ENCODE measurements around the gene DGCR2.
"Not testable (repeated sequence)": the region's sequence is repeated elsewhere in the genome, so short reads cannot be mapped to it uniquely, and the experiment has no call there.

DGCR2 gene

DNA sequence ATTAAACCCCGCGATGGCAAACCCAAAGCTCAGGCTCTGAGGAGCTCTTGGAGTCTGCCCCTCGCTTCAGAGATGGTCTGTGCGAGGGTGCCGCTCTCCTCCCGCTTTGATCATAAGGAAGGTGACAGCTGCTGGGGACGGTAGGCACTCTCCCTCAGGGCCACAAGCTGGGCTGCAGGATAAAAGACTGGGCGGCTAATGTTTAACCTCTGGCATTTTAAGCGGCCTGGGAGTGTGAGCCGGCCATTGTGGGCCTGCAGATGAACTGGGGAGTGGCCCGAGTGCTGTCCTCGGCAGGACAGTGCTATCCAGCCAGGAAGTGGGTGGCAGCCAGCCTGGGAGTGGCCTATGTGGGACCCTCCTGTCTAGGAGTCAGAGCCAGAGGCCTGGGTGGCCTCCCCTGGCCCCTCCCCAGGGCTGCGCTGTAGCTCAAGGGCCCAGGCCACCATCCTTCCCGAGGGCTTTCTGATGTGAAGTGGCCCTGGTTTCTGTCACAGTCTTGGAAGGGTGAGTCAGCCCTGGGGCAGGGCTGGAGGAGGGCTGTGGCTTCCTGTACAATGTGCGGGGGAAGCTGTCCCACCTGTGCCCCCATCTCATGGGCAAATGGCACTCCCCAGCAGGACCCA, 127.4 kb downstream of the DGCR2 start:
- no peak for DNase-seq

DNA sequence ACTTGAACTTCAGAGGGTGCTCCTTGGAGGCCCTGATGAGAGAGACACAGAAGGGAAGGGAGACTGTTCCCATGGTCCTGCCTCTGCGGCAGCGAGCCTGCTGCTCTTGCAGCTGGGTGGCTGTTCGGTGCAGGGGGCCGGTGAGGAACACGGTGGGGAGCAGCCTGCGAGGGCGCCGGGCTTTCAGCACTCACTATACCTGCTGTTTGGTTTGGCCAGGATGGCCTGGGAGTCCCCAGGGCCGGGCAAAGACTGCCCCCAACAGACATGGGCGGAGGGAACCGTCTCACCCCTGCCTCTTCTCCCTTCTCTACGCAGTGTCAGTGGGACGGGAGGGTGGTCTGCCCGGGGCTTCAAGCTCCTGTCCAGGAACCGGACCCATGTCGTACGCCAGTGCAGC, 128.2 kb downstream of the DGCR2 start:
- DNase-seq = no peak

- DNase-seq = no peak
Observed at GRCh38 chr22:18992543-18993198, 129.5 kb downstream of the DGCR2 start.

GRCh38 chr22:18991821-18992442, 130.3 kb downstream of the DGCR2 start:
- DNase-seq = no peak

GRCh38 chr22:18991138-18991432, 131.1 kb downstream of the DGCR2 start:
- DNase-seq = no peak

DNA sequence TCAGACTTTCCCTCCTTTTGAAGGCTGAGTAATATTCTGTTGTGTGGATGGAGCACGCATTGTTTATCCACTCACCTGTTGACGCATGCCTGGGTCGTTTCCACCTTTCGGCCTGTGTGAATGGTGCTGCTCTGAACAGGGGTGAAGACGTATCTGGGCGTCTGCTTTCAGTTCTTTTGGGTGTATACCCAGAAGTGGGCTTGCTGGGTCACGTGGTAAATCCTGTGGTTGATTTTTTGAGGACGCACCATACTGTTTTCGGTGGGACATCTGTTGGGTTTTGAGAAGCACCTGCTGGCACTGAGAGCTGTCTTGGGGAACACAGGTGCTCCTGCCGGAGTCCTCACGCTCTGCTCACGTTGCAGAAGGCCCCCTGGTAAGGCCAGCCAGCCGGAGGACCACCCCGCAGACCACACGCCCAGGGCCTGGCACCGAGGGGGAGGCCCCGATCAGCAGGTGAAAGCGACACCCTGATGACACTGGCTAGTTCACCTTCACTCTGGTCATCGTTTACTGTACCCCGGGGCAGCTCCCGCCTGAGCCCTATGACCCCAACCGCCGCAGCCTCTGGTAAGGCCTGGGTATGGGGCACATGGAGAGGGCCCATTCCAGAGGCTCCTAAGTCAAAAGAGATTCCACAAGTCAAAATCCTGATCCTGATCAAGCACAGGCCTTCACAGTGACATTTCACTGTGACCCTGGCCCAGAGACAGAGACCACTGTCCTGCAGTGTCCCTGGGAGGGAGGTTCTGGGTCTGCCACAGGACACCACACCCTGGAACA, 131.7 kb downstream of the DGCR2 start:
- DNase-seq = no peak

DNA sequence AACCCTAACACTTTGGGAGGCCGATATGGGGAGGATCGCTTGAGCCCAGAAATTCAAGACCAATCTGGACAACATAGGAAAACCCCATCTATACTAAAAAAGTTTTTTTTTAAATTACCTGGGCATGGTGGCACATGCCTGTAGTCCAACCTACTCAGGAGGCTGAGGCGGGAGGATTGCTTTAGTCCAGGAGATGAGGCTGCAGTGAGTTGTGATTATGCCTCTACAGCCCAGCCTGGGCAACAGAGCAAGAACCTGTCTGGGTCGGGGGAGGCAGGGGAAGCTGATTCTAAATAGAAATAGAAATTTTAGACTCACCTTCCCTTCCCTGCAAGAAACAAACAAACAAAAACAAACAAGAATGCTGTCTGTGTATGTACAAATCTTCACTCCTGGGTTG, 133.3 kb downstream of the DGCR2 start:
- no peak for DNase-seq

DNA sequence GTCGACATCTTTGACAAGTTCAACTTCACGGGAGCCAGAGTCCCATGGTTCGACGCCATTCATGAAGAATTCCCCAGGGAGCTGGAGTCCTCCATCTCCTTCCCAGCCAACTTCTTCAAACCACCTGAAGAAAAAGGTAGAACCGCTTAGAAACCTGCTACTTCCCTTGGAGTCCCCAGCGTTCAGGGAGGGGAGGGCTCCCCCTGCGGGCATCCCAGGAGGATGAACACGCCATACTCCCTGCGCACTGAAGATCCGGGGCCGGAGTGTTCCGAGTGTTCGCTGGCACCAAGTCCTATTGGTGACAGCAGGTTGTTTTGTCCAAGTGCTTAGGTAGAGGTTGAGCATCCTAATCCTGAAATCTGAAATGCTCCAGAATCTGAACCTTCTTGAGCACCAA, 134.4 kb downstream of the DGCR2 start:
- DNase-seq = no peak

- DNase-seq = not testable (repeated sequence)
Observed at GRCh38 chr22:18987114-18987513, 135.1 kb downstream of the DGCR2 start.
